ENCODE data around the gene PPOX.

PPOX gene

DNA sequence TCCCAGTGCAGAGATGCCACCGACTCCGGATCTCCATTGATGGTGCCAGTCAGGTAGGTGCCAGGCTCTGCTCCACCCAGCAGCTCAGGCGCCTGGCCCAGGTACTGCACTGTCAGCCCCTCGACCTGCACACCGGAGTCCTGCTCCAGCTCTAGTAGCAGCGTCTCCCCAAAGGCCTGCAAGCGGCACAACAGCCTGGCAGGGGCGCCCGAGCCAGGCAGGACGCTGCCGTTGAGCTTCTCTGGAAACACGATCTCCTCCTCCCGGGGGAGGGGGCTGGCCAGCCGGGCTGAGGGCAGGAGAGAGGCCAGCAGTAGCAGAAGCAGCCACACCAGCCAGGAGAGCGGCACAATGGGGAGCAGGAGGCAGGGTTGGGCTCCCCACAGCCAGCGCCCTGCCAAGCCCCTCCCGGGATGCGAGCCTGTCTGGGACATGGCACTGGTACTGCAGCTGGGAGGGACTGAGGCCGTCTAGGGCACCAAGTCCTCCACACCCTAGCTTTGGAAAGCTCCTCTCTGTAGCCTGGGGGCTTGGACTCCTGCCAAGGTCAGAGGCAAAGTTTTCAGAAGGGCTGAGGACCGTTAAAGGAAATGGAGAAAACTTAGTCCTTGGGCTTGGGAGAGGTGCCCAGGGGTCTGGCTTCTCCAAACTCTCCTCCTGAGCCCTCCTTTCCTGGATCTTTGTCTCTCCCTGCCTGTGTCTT lies 32.1 kb downstream of the PPOX start:
- no peak for DNase-seq (ENCODE audit: low spot score)

- DNase-seq (ENCODE audit: low spot score): no peak
Measured at GRCh38 chr1:161198897-161199431, 32.7 kb downstream of the PPOX start, which contains the start of gene ADAMTS4. Gene ADAMTS4, minus strand, starts transcription at chr1:161199054. Its CDS starts 427 bp downstream, at chr1:161198627.

GRCh38 chr1:161199506-161200139 lies 33.4 kb downstream of the PPOX start:
- DNase-seq (ENCODE audit: low spot score): no peak

GRCh38 chr1:161200421-161200991 lies 34.3 kb downstream of the PPOX start:
- no peak for DNase-seq (ENCODE audit: low spot score)

- no peak for DNase-seq (ENCODE audit: low spot score)
Measured at GRCh38 chr1:161200992-161201835, 35.0 kb downstream of the PPOX start.

- peak; percentile 87 for DNase-seq (ENCODE audit: low spot score)
Measured at GRCh38 chr1:161201836-161202712, 35.8 kb downstream of the PPOX start, which contains the start of gene NDUFS2. Gene NDUFS2, plus strand, starts transcription at chr1:161202367. Its CDS starts 19 bp downstream, at chr1:161202386.

DNA sequence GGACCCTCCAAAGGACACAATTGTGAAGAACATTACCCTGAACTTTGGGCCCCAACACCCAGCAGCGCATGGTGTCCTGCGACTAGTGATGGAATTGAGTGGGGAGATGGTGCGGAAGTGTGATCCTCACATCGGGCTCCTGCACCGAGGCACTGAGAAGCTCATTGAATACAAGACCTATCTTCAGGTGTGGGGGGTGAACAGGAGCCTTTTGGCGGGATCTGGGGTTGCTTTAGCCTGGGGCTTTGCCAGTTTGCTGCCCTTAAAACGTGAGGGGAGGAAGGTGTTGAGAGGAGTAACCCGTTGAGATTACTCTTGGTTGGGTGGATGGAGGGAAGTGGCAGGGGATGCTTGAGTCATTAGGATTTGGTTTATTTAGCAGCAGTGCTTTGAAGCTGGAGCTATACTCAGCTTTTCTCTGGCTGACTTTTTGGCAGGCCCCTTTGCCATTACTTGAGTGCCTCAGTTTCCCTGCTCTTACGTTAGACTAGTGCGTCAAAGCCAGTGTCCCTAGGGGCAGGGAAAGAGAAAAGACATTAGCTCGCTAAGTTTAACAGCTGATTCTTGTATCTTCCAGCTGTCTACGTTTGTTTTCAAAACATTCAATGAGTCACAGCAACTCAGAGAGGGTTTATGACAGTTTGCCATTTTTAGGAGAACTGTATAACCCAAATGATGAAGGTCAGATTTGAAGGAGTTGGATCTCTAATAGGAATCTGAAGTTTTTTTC lies 40.4 kb downstream of the PPOX start:
- DNase-seq (ENCODE audit: low spot score): no peak

GRCh38 chr1:161207173-161207572 lies 40.9 kb downstream of the PPOX start:
- DNase-seq (ENCODE audit: low spot score): no peak

DNA sequence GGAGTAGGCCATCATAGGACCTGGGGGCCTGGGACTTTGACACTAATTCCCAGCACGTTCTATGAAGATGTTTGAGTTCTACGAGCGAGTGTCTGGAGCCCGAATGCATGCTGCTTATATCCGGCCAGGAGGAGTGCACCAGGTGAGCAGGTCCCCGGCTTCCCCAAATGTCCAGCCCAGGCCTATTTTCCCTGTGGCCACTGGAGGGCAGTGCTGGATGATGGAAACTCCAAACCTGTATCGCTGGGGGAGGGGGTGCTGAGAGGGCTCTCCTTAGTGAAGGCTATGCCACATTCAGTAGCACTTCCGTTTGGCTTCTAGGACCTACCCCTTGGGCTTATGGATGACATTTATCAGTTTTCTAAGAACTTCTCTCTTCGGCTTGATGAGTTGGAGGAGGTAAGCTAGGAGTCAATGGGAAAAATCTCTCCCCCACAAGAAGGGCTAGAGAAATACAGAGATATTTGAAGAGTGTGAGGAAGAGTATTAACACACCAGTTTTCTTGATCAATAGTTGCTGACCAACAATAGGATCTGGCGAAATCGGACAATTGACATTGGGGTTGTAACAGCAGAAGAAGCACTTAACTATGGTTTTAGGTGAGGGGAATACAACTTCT lies 43.7 kb downstream of the PPOX start:
- peak; percentile 67 for DNase-seq (ENCODE audit: low spot score)

DNA sequence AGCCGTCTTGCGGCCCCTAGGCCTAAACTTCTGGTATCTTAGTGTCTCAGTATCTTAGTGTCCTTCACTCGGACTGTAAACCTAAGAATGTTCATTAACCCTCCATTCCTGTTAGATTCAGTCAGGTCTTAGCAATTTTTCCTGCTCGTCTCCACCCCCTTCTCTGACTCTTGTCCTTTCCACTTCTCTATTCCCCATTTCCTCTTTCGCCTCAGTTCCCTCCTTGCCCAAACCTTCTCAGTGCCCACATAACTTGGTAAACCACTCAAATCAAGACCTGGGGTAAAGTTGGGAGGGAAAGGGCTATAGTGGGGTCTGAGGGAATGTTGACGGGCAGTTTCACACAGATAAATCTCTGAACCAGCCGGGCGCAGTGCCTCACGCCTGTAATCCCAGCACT lies 48.1 kb downstream of the PPOX start:
- DNase-seq (ENCODE audit: low spot score): no peak

DNA sequence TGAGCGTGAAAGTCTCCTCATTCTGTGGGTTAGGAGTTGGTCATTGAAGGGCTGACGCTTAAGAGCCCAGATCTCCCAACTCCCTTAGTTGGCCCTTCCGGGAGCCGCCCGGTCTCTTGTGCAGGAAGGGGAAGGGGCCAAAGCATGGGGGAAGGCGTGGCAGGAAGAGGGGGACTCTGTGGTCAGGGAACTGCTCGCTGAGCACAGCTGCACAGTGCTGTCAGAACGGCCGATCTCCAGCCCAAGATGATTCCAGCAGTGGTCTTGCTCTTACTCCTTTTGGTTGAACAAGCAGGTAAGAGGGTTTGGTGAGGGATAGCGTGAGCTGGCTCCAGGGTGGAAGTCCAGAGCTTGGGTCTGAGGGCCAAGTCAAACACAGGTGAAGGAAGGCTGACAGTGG lies 48.9 kb downstream of the PPOX start, which contains the start of gene FCER1G:
Gene FCER1G (plus strand): TSS at position 220 of the 400 bp plus-strand sequence. CDS start 27 bp downstream, at position 247.
- DNase-seq (ENCODE audit: low spot score): no peak

DNA sequence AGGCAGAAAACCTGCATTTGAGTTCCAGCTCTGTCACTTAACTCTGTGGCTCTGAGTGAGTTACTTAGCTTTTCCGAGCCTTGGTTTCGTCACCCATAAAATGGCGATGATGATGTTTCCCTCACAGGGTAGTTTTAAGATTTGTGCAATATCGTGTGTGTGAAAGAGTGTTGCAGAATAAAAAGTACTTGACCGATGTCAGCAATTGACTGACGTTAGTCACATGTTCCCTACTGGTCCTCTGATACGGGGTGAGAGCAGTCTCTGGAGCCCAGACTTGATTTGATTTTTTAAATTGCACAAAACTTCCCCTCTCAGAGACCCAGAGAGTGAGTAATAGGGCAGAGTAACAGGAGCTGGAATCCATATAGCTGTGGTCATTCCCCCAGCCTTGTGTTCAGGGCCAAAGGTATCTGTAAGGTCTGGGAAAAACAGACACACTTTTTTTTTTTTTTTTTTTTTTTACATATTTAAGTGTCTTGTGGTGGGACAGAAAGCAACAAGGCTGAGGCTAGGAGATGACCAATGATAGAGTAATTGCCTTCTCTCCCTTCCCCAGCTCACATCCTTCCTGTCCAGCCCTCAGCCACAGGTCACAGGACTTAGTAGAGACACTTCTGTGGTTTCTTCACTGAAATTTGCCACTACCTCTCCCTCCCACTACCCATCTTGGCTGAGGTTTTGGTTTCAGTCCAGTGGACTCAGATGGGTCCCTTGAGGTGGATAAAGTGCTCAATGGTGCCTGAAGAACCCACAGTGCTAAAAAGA lies 50.9 kb downstream of the PPOX start:
- DNase-seq (ENCODE audit: low spot score): no peak

DNA sequence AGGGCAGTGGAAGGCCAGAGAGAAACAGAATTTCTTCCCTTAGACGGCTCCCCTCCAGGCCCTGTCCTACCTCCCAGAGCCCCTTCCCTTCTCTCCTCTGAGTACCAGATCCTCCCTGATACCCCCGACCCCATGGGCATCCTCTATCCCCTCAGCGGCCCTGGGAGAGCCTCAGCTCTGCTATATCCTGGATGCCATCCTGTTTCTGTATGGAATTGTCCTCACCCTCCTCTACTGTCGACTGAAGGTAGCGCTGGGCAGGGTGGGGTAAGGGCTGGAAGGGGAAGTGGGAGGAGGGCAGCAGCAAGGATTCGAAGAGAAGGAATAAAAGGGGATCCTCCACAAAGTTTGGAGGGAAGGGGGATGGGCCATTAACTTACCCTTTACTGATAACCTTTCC lies 51.6 kb downstream of the PPOX start:
- no peak for DNase-seq (ENCODE audit: low spot score)

DNA sequence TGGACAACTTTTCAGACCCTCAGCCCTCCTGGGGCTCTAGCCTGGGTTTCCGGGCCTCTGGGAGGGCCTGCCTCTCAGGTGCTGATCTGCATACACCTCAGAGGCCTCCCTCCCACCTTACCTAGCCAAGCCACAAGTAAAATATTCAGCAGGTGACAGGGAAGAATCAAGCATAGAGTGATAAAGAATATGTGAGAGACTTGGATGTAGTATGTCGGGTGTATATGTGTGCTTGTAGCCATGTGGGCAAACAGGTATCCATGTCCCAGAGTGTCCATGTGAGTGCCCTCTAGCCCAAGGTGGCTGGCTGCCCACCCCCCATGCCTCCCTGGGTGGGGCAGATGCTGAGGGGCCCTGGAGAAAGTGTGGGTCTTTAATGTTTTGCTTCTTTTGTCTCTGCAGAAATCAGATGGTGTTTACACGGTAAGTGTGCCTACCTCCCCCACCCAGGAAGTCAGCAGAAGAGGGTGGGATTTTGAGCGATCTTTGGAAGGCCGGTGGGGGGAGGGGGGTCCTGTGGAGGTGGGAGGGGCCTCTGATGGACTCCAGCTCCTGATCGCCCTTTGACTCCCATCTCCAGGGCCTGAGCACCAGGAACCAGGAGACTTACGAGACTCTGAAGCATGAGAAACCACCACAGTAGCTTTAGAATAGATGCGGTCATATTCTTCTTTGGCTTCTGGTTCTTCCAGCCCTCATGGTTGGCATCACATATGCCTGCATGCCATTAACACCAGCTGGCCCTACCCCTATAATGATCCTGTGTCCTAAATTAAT lies 52.3 kb downstream of the PPOX start:
- DNase-seq (ENCODE audit: low spot score): no peak

DNA sequence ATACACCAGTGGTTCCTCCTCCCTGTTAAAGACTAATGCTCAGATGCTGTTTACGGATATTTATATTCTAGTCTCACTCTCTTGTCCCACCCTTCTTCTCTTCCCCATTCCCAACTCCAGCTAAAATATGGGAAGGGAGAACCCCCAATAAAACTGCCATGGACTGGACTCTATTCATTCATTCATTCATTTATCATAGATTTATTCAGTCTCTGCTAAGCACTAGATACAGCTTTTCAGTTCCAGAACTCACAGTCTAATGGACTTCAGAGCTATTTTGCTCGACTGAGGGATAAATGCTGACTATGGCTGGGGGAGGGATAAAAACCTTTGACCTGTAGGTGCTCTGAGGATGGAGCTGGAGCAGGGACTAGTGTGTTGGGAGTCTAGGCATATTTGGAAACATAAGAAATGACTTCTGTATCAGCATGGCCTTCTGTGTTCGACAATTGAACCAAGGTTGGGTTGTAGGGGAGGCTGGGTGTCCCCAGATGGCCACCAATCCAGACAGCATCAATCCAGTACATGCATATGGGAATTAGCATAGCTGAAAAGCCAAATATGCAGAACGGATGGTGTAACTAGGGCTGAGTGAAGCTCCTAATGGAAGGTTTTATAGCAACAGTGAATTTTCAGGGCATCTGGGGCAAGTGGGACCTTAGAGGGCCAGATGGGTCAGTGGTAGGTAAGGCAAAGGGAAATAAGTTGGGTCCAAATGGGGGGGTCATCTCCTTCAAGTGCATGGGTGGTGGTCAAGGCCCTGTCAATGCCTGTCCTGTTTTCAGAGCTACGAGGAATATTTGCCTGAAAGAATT lies 53.1 kb downstream of the PPOX start:
- DNase-seq (ENCODE audit: low spot score): no peak

DNA sequence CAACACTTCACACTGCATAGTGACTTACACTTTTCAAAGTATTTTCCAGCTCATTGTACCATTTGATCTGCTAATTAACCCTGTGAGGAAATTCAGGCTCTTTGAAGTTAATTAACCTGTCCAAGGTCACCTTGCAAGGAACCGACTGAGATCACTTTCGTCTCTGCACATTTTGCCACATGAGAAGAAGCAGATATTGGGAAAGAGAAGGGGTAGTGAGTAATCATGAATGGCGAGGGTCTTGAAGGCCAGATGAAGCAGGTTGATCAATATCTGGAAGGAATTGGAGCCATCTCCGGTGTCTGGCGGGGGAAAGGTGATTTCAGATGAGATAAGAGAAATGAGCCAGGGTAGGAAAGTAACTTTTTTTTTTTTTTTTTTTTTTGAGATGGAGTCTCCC lies 53.8 kb downstream of the PPOX start:
- no peak for DNase-seq (ENCODE audit: low spot score)

Measured in HuH-7.5 (cell line).